ENCODE results near the gene LDB2.
"Not testable (repeated sequence)": the region's sequence is repeated elsewhere in the genome, so short reads cannot be mapped to it uniquely, and the experiment has no call there.

Gene LDB2

DNA sequence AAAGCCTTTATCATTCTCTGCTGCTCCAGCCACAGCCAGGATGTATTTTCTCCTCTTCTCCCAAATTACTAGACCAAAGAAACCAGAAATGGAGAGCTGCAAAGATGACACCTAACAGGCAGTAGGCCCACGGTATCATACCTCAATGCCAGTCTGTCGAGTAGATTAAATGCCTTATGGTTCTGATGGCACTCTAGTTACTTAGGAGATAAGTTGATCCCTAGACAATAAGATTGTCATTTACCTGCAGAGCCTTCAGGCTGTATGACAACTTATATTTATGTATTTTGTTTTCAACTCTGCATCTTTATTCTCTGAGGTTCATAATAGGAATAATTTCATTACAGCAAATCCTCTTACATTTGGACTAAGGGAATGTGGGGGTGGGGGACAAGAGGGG lies 262.1 kb downstream of the LDB2 start:
- DNase-seq (ENCODE audit: low read depth) = no peak
- no peak overlapping the region for H3K4me3 ChIP-seq (ENCODE audit: low read length)
- no peak for TF ChIP-seq CTCF (conservative IDR thresholded peaks at IDR 0.05; ENCODE audit: low read depth, low read length)

- not testable (repeated sequence) for DNase-seq (ENCODE audit: low read depth)
Measured at GRCh38 chr4:16629274-16629673, 269.2 kb downstream of the LDB2 start.

GRCh38 chr4:16628835-16629234 lies 269.6 kb downstream of the LDB2 start:
- not testable (repeated sequence) for DNase-seq (ENCODE audit: low read depth)

More at GRCh38 chr4:16629274-16629673, 269.2 kb downstream of the LDB2 start:
- H3K4me3 ChIP-seq (ENCODE audit: low read length) = not testable (repeated sequence)

GRCh38 chr4:16627999-16628398 lies 270.4 kb downstream of the LDB2 start:
- no peak for TF ChIP-seq CTCF (conservative IDR thresholded peaks at IDR 0.05; ENCODE audit: low read depth, low read length)
- peak; percentile 83 for DNase-seq (ENCODE audit: low read depth)
- no peak overlapping the region for H3K4me3 ChIP-seq (ENCODE audit: low read length)

More at GRCh38 chr4:16628835-16629234, 269.6 kb downstream of the LDB2 start:
- H3K4me3 ChIP-seq (ENCODE audit: low read length) = not testable (repeated sequence)

GRCh38 chr4:16626945-16627344 lies 271.5 kb downstream of the LDB2 start:
- peak; percentile 71 for DNase-seq (ENCODE audit: low read depth)
- no peak overlapping the region for H3K4me3 ChIP-seq (ENCODE audit: low read length)
- no peak for TF ChIP-seq CTCF (conservative IDR thresholded peaks at IDR 0.05; ENCODE audit: low read depth, low read length)

DNA sequence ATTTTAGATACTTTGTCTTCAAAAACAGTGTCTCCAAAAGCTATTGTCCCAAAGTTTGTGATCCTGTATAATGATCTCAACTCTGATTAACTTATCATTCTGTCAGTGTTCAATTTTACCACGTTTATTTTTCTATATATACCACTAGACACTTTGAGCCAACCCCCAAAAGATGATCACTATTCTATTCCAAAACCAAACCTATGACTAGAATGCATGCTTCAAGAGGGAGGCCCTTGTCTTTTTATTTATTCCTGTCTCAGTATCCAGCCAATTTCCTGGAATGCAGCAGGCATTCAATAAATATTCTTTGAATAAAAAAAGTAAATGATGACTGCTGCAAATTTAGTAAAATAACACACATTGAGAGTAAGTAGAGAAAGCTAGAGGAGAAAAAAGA lies 275.6 kb downstream of the LDB2 start:
- no peak for DNase-seq (ENCODE audit: low read depth)
- no peak overlapping the region for H3K4me3 ChIP-seq (ENCODE audit: low read length)
- no peak for TF ChIP-seq CTCF (conservative IDR thresholded peaks at IDR 0.05; ENCODE audit: low read depth, low read length)

GRCh38 chr4:16617435-16617834 lies 281.0 kb downstream of the LDB2 start:
- no peak for TF ChIP-seq CTCF (conservative IDR thresholded peaks at IDR 0.05; ENCODE audit: low read depth, low read length)
- no peak overlapping the region for H3K4me3 ChIP-seq (ENCODE audit: low read length)
- DNase-seq (ENCODE audit: low read depth) = no peak

DNA sequence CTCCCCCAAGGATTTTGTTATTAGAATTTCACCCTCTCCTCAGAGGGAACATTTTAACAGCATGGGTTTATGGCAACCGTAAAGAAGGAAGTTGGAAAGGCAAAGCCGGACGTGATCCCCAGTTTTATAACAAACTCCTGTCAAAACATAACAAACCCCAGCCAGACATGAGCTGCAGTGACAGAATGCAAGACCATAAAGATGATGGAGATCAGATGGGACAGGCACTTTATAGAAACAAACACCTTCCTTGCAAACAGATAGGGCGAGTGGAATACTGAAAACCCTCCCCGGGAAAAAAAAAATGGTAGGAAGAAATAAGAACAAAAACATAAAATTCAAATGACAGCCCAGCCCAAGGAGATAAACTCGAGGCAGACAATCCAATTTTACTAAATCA lies 281.4 kb downstream of the LDB2 start:
- TF ChIP-seq CTCF (conservative IDR thresholded peaks at IDR 0.05; ENCODE audit: low read depth, low read length) = no peak
- no peak for DNase-seq (ENCODE audit: low read depth)
- no peak overlapping the region for H3K4me3 ChIP-seq (ENCODE audit: low read length)
